ENCODE data around the gene MLN.

DNA sequence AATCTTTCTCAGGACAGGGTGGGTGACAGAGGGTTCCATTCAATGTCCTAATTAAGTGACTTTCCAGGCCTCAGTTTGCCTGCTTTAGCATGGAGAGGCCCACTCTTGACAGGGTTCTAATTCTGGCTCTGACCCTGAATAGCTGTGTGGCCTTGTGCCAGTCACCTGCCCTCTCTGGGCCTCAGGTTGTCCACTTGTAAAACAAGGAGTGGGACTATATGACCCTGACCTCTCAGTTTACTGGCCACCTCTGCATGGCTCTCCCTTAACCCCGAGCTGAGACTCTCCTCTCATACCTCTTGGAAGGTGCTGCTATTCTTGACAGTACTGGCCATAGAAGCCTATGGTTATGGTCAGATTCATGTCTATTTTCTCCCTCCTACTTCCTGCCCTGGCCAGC is 44.1 kb upstream of the MLN start:
- TF ChIP-seq ZC3H11A (IDR thresholded peaks at IDR 0.05) = no peak
- TF ChIP-seq GATA3 (IDR thresholded peaks at IDR 0.05; ENCODE audit: borderline replicate concordance) = no peak
- no peak for TF ChIP-seq RNF2 (IDR thresholded peaks at IDR 0.05; ENCODE audit: borderline replicate concordance, low read depth)
- TF ChIP-seq POLR2A (IDR thresholded peaks at IDR 0.05; ENCODE audit: low read length) = no peak
- TF ChIP-seq, protein P1, sequence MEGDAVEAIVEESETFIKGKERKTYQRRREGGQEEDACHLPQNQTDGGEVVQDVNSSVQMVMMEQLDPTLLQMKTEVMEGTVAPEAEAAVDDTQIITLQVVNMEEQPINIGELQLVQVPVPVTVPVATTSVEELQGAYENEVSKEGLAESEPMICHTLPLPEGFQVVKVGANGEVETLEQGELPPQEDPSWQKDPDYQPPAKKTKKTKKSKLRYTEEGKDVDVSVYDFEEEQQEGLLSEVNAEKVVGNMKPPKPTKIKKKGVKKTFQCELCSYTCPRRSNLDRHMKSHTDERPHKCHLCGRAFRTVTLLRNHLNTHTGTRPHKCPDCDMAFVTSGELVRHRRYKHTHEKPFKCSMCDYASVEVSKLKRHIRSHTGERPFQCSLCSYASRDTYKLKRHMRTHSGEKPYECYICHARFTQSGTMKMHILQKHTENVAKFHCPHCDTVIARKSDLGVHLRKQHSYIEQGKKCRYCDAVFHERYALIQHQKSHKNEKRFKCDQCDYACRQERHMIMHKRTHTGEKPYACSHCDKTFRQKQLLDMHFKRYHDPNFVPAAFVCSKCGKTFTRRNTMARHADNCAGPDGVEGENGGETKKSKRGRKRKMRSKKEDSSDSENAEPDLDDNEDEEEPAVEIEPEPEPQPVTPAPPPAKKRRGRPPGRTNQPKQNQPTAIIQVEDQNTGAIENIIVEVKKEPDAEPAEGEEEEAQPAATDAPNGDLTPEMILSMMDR (IDR thresholded peaks at IDR 0.05) = no peak
- TF ChIP-seq, protein P2, sequence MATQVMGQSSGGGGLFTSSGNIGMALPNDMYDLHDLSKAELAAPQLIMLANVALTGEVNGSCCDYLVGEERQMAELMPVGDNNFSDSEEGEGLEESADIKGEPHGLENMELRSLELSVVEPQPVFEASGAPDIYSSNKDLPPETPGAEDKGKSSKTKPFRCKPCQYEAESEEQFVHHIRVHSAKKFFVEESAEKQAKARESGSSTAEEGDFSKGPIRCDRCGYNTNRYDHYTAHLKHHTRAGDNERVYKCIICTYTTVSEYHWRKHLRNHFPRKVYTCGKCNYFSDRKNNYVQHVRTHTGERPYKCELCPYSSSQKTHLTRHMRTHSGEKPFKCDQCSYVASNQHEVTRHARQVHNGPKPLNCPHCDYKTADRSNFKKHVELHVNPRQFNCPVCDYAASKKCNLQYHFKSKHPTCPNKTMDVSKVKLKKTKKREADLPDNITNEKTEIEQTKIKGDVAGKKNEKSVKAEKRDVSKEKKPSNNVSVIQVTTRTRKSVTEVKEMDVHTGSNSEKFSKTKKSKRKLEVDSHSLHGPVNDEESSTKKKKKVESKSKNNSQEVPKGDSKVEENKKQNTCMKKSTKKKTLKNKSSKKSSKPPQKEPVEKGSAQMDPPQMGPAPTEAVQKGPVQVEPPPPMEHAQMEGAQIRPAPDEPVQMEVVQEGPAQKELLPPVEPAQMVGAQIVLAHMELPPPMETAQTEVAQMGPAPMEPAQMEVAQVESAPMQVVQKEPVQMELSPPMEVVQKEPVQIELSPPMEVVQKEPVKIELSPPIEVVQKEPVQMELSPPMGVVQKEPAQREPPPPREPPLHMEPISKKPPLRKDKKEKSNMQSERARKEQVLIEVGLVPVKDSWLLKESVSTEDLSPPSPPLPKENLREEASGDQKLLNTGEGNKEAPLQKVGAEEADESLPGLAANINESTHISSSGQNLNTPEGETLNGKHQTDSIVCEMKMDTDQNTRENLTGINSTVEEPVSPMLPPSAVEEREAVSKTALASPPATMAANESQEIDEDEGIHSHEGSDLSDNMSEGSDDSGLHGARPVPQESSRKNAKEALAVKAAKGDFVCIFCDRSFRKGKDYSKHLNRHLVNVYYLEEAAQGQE (IDR thresholded peaks at IDR 0.05) = no peak
- no peak for TF ChIP-seq FOSL2 (IDR thresholded peaks at IDR 0.05)
- no peak for TF ChIP-seq FOSL2 (CRISPR knock-in tag; IDR thresholded peaks at IDR 0.05)
